IPS DF 19.7 (cell line): ENCODE measurements around the gene MBD5.

Experiments
- DNase-seq: peaks from one replicate; pipeline ENCODE4 v3.0.0-alpha.2; 2013; ENCODE audit warnings: low read depth, low spot score

Gene MBD5

GRCh38 chr2:148110184-148110583, 89.3 kb downstream of the MBD5 start:
- no peak for DNase-seq

GRCh38 chr2:148122788-148123187, 101.9 kb downstream of the MBD5 start:
- DNase-seq: no peak

- DNase-seq: no peak
Measured at GRCh38 chr2:148124271-148124670, 103.4 kb downstream of the MBD5 start.

- no peak for DNase-seq
Measured at GRCh38 chr2:148130581-148130980, 109.7 kb downstream of the MBD5 start.

- no peak for DNase-seq
Measured at GRCh38 chr2:148132412-148132811, 111.5 kb downstream of the MBD5 start.

GRCh38 chr2:148135705-148136104, 114.8 kb downstream of the MBD5 start:
- DNase-seq: no peak

GRCh38 chr2:148136441-148136840, 115.5 kb downstream of the MBD5 start:
- DNase-seq: no peak

- DNase-seq: no peak
Measured at GRCh38 chr2:148161909-148162435, 141.1 kb downstream of the MBD5 start.

GRCh38 chr2:148162871-148163270, 142.0 kb downstream of the MBD5 start:
- no peak for DNase-seq

GRCh38 chr2:148165975-148166374, 145.1 kb downstream of the MBD5 start:
- DNase-seq: no peak

GRCh38 chr2:148167241-148167766, 146.4 kb downstream of the MBD5 start:
- no peak for DNase-seq

- no peak for DNase-seq
Measured at GRCh38 chr2:148167855-148168254, 147.0 kb downstream of the MBD5 start.

- no peak for DNase-seq
Measured at GRCh38 chr2:148172131-148172753, 151.4 kb downstream of the MBD5 start.

GRCh38 chr2:148173168-148173567, 152.3 kb downstream of the MBD5 start:
- no peak for DNase-seq

GRCh38 chr2:148177559-148177958, 156.7 kb downstream of the MBD5 start:
- DNase-seq: no peak

GRCh38 chr2:148179724-148180123, 158.8 kb downstream of the MBD5 start:
- no peak for DNase-seq

GRCh38 chr2:148184976-148185375, 164.1 kb downstream of the MBD5 start:
- no peak for DNase-seq

GRCh38 chr2:148194882-148195281, 174.0 kb downstream of the MBD5 start:
- DNase-seq: no peak

GRCh38 chr2:148201075-148202004, 180.4 kb downstream of the MBD5 start:
- peak; percentile 61 for DNase-seq

- no peak for DNase-seq
Measured at GRCh38 chr2:148202237-148202636, 181.3 kb downstream of the MBD5 start.

- no peak for DNase-seq
Measured at GRCh38 chr2:148207111-148207510, 186.2 kb downstream of the MBD5 start.

- DNase-seq: peak; percentile 9
Measured at GRCh38 chr2:148209603-148210002, 188.7 kb downstream of the MBD5 start.
